PC-9 (cell line): ENCODE results near the gene NEK4.

Experiments used
- EZH2 ChIP-seq: fragments of 200-600 bp; sonication (generic); IDR thresholded peaks from 2 replicates; pipeline ENCODE4 v1.8.0; 2017; ENCODE audit warnings: antibody characterized with exemption, low read depth
- TF ChIP-seq, protein P1 (sequence below): fragments of 200-600 bp; sonication (generic); conservative IDR thresholded peaks from 2 replicates; pipeline ENCODE4 v1.6.1; 2017; ENCODE audit warnings: mixed run types, antibody characterized with exemption, mild to moderate bottlenecking, moderate library complexity

DNA sequence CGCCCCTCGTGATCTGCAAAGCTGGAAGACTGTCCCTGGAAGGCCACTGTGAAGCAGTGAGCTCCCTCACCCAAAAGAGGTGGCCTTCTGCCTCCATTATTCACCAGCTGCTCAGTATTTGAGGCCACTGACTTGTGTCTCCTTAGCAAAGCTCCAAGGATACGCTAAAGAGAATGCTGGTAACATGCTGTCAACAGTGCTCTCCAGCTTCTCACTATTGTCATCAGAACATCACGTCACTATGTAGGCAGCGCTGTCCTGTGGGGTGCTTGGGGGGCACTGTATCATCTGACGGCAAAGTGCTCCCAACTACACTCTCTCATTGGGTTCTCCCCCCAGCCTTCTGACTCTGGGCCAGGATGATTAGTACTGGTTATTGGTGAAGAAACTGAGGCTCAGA lies 45.5 kb upstream of the NEK4 start:
- no peak for TF ChIP-seq EZH2
- TF ChIP-seq, protein P1, sequence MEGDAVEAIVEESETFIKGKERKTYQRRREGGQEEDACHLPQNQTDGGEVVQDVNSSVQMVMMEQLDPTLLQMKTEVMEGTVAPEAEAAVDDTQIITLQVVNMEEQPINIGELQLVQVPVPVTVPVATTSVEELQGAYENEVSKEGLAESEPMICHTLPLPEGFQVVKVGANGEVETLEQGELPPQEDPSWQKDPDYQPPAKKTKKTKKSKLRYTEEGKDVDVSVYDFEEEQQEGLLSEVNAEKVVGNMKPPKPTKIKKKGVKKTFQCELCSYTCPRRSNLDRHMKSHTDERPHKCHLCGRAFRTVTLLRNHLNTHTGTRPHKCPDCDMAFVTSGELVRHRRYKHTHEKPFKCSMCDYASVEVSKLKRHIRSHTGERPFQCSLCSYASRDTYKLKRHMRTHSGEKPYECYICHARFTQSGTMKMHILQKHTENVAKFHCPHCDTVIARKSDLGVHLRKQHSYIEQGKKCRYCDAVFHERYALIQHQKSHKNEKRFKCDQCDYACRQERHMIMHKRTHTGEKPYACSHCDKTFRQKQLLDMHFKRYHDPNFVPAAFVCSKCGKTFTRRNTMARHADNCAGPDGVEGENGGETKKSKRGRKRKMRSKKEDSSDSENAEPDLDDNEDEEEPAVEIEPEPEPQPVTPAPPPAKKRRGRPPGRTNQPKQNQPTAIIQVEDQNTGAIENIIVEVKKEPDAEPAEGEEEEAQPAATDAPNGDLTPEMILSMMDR, result no peak
